NCI-H187 treated with DMSO at 0.1 percent for 48 hours (cell line): ENCODE measurements around the gene SOCS3.
"Not testable (repeated sequence)": the region's sequence is repeated elsewhere in the genome, so short reads cannot be mapped to it uniquely, and the experiment has no call there.

Source experiments
- DNase-seq: peaks from one replicate; lab custom pipeline; 2025; lab: John Stamatoyannopoulos, UW

The SOCS3 gene

GRCh38 chr17:78329263-78330059 lies 30.4 kb downstream of the SOCS3 start:
- no peak for DNase-seq

DNA sequence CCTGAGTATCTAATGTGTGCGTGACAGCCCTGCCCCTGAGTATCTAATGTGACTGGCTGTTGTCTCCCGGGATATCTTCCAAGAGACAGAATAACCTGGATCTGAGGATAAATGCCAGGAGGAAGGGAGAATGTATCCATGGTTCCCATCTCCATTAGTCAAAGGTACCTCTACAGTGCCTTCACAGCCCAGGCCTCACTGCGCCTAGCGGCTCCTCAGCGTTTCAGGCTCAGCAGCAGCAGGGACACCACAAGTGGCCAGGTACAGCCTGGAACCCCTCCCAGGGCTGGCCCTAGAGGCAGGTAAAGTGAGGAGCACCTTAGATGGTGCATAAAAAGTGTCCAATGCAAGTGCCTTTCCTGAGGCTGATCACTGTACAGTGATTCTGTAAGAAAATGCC lies 32.0 kb downstream of the SOCS3 start:
- DNase-seq, result no peak

DNA sequence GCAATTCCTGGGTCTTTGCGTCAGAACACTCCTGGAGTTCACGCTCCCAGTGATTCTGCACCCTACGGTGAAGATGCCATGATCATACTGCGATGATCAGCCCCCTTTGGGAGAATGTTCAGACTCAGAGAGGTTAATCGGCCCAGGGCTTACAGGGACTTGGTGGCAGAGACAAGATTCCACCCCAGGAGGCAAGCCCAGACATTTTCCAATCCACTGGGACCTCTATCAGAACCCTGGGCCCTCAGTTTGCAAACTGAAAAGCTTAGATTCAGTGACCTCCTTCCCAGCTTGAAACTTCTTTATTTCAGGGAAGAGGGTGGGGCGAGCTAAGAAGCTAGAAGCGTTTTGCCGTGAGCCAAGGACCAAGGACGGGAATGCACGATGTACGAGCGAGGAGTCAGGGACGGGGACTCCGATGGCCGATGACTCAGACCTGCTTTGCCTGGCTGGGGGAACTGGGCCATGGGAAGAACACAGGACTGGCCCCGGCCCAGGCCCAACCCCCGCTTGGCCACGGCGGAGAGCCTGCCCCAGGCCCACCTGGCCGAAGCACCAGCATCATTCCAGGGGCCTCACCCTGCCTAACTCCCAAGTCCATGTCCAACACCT lies 34.7 kb downstream of the SOCS3 start:
- DNase-seq, result no peak

GRCh38 chr17:78324391-78325075 lies 35.3 kb downstream of the SOCS3 start:
- no peak for DNase-seq

DNA sequence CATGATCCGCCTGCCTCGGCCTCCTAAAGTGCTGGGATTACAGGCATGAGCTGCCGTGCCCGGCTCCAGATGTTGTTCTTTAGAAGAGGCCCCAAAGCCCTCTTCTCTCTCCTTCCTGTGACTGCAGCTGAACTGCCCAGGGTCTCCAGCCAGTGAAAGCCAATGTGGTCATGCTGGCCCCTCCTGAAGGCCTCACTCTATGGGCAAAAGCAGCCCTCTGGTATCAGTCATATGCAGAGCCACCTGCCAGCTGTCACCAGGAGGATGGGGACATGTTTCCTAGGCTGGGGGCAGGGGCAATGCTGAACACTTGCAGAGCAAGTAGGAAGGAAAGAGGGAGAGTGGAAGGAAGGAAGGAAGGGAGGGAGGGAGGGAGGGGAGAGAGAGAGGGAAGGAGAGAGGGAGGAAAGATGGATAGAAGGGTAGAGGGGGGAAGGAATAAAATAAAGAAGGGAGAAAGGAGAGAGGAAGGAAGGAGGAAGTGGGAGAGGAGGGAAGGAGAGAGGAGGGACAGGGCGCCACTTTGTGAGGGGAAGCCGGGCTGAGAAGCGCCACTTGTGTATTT lies 36.0 kb downstream of the SOCS3 start:
- no peak for DNase-seq

- no peak for DNase-seq
Measured at GRCh38 chr17:78322858-78323455, 36.9 kb downstream of the SOCS3 start.

DNA sequence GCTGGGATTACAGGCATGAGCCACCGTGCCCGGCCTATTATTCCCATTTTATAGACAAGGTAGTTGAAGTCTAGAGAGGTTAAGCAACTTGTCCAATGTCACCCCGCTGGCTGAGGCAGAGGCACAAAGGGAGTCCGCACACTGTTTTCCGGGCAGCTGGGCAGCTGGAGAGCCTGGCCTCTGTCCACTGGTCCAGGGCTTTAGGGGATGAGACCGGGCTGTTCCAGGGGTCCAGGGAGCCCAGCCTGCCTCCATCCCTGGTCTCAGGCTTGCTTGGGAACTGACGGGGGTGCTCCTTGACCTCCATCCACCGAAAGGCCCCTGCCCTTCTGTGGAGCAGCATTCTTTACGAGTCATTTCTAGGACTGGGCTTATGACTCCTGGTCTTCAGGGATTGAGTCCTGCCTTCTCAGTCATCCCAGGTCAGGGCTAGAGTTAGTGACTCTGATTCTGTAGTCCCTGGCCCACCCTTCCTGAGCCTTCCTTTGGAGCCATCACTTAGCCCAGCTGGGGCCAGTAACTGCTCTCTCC lies 37.5 kb downstream of the SOCS3 start:
- no peak for DNase-seq

DNA sequence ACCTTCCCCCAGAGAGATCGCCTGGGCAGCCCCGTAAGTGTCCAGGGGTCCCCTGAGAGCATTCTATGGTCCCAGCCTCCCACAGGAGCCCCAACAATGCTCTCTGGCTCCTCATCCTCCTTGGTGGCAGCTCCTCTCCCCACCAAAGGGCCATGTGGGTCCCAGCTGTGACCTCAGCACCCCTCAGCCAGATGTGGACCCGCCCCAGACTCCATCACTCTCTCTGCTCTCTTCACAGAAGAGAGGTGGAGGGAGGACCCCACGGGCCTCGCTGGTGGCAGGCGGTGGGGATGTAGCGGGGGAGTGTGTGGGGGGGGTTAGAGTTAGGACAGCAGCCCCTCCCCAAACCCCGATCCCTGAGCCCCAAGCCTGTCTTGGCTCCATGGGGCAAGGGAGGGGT lies 41.0 kb downstream of the SOCS3 start:
- no peak for DNase-seq

- DNase-seq, result no peak
Measured at GRCh38 chr17:78318407-78318806, 41.5 kb downstream of the SOCS3 start.

GRCh38 chr17:78317794-78318400 lies 42.0 kb downstream of the SOCS3 start:
- no peak for DNase-seq

DNA sequence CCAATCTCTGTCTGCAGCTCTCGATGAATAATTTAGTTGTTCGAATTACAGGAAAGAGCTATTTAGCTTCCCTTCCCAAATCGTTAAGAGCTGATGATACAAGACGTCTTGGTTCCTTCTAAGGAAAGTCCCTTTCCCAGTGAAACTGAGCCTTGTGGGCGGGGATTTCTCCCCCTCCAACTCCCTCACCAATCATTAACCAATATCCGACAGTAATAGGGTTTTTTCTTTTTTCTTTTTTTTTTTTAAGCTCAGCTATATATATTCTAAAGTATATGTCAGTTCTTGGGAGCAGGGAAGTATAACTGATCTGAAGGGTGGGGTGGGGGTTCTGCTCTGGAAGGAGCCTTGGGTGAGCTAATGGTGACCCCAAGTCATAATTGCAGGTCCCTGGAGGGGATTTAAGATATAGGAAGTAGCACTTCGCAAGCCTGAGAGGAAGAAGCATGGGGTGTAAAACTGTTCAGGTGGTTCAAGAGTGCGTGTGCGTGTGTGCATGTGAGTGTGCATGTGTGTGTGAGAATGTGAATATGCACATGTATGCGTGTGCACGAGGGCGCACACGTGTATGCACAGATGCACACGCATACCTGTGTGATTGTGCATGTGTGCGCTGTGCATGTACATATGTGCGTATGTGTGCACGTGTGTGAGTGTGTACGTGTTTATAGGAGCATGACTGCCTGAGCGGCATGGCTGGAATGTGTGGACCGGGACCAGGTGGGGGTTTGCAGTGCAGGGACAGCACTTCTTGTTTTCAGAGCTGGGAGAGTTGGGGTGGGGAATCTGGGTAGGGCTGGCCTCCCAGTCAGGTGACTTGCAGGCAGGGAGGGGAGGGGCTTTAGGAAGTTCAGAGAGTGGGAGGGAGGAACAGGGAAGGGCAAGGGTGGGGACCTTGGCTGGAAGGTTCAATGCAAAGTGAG lies 42.7 kb downstream of the SOCS3 start:
- no peak for DNase-seq

DNA sequence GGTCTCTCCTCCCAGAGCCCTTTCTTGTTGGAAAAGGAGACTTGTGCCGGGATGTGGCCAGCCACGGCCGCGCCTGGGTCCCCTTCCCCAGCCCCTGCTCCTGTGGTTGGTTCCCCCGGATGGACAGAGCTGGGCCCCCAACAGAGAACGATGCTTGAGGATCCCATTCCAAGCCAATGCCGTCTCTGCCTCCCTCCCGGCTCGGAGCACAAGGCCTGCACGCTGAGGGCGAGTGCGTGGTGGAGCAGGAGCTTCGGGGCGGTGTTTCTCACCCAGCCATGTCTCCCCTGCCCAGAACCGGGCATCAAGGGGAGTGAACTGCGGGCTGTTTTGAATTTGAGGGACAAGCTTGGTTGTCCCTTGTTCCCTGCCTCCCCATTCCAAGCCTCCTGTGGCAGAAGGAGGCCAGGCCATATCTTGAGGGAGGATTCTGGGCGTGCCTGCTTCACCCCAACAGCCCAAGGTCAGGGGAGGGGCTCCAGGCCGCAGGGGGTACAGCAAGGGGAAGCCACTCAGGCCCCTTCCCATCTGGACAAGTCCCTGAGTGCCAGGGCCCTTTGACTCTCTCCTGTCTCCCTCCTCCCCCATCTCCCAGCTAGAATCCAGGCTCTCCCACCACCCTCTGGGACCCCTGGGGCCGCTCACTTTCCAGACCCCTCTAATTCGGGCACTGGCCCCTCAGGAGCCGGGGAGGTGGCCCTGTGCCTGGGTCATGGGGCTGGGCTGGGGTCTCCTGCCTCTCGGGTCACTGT lies 43.6 kb downstream of the SOCS3 start:
- no peak for DNase-seq

DNA sequence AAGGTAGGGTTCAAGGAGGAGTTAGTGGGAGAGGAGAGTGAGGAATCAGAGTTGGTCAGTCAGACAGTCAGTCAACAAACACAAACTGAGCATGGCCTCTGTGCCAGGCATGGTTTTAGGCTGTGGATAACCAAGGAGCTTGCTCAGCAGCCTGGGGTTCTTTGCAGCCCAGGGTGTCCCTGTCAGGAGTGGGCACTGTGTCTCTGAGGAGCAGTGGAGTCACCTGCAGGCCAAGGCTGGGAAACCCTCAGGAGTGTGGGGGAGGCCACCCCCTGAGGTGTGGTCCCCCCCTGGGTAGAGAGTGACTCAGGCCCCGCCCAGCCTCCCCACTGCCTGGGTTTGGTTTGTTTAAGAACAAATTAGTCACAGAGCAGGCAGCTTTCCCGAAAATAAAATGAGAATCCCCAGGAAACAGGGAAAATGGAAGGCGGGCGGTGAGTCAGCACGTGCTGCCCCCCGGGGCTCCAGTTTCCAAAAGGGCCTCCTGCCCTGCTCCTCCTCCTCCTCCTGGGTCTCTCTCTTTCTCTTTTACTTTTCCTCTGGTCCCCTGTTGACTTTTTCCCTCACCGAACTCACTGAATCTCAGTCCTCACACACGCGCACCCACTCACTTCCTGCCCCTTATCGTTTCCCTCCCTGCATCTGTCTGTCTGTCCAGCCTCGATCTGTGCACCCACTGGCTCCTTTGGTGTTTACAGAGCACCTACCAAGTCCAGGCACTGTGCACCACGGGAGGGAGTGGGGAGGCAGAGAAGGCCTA lies 44.3 kb downstream of the SOCS3 start:
- no peak for DNase-seq

DNA sequence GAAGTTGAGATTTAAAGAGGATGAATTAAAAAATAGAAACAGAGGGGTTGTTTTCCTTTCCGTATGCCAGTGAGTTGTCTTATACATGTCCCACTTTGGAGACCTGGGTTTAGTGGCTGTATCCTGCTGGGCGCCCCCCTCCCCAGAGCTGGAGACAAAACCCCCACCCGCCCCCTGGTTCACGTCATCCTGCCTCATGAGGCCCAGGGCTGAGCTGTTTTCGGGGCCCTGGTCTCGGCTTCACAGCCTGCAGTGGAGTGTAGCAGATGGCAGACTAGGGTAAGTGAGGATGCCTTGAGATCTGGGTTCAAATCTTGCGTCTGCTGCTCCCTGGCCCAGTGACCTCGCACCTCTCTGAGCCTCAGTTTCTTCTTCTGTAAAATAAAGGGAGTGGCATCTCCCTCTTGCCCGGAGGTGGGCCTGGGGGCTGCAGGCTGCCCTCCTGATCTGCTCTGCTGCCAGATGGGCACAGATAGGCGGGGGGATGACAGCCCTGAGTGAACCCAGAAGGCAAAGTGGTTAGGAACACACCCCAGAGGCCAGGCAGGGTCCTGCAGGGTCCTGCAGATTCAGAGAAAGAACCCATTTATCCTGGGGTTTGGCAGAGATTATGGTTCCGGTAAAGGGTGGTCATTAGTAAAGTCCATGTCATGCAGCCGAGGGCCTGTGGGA lies 45.1 kb downstream of the SOCS3 start:
- DNase-seq, result no peak

DNA sequence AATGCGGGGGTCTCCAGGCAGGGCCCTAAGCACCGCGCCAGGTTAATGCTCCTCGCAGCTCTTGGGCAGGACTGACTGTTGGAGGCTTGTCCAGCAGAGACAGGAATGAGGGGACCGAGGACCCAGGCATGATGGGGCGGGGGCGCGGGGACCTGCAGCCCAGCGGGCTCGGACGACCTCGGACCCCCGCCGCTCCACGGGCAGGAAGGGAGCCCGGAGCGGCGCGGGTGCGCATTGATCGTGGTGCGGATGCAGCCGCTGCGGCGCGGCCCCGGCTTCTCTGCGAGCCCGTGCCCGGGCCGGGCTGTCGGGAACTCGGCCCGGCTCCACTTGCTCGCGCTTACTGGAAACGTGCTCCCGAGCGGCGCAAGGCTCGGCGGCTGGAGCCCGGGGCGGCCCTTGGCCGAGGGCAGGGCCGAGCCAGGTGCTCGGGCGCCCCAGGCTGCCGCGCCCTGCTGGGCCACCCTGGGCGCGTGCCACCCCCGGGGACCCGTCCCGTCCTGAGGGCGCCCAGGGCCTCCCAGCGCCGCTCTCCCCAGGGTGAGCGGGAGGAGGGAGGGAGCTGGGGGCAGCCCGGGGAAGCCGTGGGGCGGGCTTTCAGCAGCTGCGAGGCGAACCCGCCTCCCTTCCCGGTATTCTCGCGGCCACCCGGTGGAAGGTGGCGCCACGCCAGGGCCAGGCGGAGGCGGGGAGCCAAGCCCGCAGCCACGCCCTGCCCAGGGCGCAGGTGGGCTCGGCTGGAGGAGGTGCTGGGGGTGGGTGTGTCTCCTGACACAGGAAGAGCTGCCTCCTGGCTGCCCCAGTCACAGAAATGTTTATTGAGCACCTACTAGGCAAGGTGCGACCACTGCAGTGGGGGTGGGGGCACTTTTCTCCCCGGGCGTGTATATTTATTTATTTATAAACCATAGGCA lies 45.9 kb downstream of the SOCS3 start:
- DNase-seq, result peak; percentile 19

DNA sequence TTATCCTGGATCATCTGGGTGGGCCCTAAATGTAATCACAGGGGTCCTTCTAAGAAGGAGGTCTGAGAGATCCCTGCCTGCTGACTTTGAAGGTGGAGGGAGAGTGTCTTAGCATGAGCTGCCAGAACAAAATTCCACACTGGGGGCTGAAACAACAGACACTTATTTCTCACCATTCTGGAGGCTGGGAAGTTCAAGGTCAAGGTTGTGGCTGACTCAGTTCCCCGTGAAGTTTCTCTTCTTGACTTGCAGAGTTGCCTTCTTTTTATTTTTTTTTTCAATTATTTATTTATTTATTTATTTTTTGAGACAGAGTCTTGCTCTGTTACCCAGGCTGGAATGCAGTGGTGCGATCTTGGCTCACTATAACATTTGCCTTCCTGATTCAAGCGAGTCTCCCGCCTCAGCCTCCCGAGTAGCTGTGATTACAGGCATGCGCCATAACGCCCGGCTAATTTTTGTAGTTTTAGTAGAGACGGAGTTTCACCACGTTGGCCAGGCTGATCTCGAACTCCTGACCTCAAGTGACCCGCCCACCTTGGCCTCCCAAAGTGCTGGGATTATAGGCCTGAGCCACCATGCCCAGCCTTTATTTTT lies 50.1 kb downstream of the SOCS3 start:
- DNase-seq, result not testable (repeated sequence)
